ENCODE measurements around the gene SPANXN4. TPM values are rescaled to one million over a fixed set of nuclear protein-coding genes. Genes with fewer than 3 reads are reported as not detected.

SPANXN4 gene
- total and polyA plus RNA-seq, 2 donors (not counting 1 experiment from before 2014, with no cell fraction given): not detected

GRCh38 chrX:143017272-143017671 is 8.5 kb upstream of the SPANXN4 start:
- ChIA-PET POLR2A (no interaction called here), CTCF (no interaction called here)
- H3K9ac ChIP-seq (ENCODE audit: low read length): no peak overlapping the region
- no peak for ATAC-seq (ENCODE audit: low read depth)
- Mint-ChIP-seq H3K4me1 (no peaks in the 10 kb centered on the region), H3K4me3 (no peak overlapping the region), H3K9me3 (ENCODE audit: insufficient read depth) (peaks cover 4% of the 10 kb centered on the region), H3K27me3 (no peaks in the 10 kb centered on the region), H3K27ac (no peak overlapping the region)
- WGBS (ENCODE audit: insufficient coverage): no CpG with 5 or more reads among the region's 2 CpGs
- H3K4me2 ChIP-seq (replicated peaks; ENCODE audit: low read depth, low read length, poor library complexity, severe bottlenecking): no peak overlapping the region
- no peak overlapping the region for H2AFZ ChIP-seq (ENCODE audit: insufficient read depth, low read depth, low read length, poor library complexity, severe bottlenecking)
- no peaks in the 10 kb centered on the region for H3K9me3 ChIP-seq (ENCODE audit: control extremely low read depth in 1 of 3, control insufficient read depth in 2 of 3, insufficient read depth in 1 of 3, low read length in 2 of 3)
- no peaks in the 10 kb centered on the region for H4K20me1 ChIP-seq (ENCODE audit: control insufficient read depth, insufficient read depth, low read length, poor library complexity, severe bottlenecking)
- H3K4me3 ChIP-seq (ENCODE audit: control extremely low read depth in 1 of 5, extremely low read depth in 1 of 5, insufficient read depth in 1 of 5, low read depth in 2 of 5, low read length in 4 of 5): no peak overlapping the region
- intact Hi-C loops (cut with micrococcal nuclease): no loop called here
- DNase-seq: no peak
- no peaks in the 10 kb centered on the region for H3K36me3 ChIP-seq (replicated peaks in 1 of 2; ENCODE audit: control extremely low read depth in 1 of 2, control insufficient read depth in 1 of 2, extremely low read depth in 1 of 2, insufficient read depth in 2 of 2, low read length in 1 of 2)
- H3K79me2 ChIP-seq (ENCODE audit: control insufficient read depth, insufficient read depth, low read length): no peaks in the 10 kb centered on the region
- H3K4me1 ChIP-seq (ENCODE audit: control insufficient read depth in 2 of 2, insufficient read depth in 2 of 2, low read length in 2 of 2): no peaks in the 10 kb centered on the region
- H3K27ac ChIP-seq (ENCODE audit: low read length in 2 of 2): no peak overlapping the region
- no peak for TF ChIP-seq EZH2 (IDR thresholded peaks at IDR 0.05; ENCODE audit: borderline replicate concordance, insufficient read depth, low read depth, low read length, poor library complexity, severe bottlenecking)
- no peaks in the 10 kb centered on the region for H3K27me3 ChIP-seq (replicated peaks in 1 of 4; ENCODE audit: control extremely low read depth in 1 of 4, control insufficient read depth in 3 of 4, insufficient read depth in 4 of 4, low read length in 3 of 4)

GRCh38 chrX:143027275-143027674 is 1.5 kb downstream of the SPANXN4 start:
- Mint-ChIP-seq H3K27me3 (no peaks in the 10 kb centered on the region), H3K9me3 (ENCODE audit: insufficient read depth) (no peaks in the 10 kb centered on the region), H3K4me3 (no peak overlapping the region), H3K27ac (no peak overlapping the region), H3K4me1 (no peaks in the 10 kb centered on the region)
- Histone ChIP-seq H3K9ac (ENCODE audit: low read length) (no peak overlapping the region), H3K79me2 (ENCODE audit: control insufficient read depth, insufficient read depth, low read length) (no peaks in the 10 kb centered on the region), H3K27me3 (replicated peaks in 1 of 4; ENCODE audit: control extremely low read depth in 1 of 4, control insufficient read depth in 3 of 4, insufficient read depth in 4 of 4, low read length in 3 of 4) (no peaks in the 10 kb centered on the region), H3K27ac (ENCODE audit: low read length in 2 of 2) (no peak overlapping the region), H3K4me3 (ENCODE audit: control extremely low read depth in 1 of 5, extremely low read depth in 1 of 5, insufficient read depth in 1 of 5, low read depth in 2 of 5, low read length in 4 of 5) (no peak overlapping the region), H3K4me2 (replicated peaks; ENCODE audit: low read depth, low read length, poor library complexity, severe bottlenecking) (no peak overlapping the region), H2AFZ (ENCODE audit: insufficient read depth, low read depth, low read length, poor library complexity, severe bottlenecking) (no peak overlapping the region), H3K4me1 (ENCODE audit: control insufficient read depth in 2 of 2, insufficient read depth in 2 of 2, low read length in 2 of 2) (no peaks in the 10 kb centered on the region), H4K20me1 (ENCODE audit: control insufficient read depth, insufficient read depth, low read length, poor library complexity, severe bottlenecking) (no peaks in the 10 kb centered on the region), H3K9me3 (ENCODE audit: control extremely low read depth in 1 of 3, control insufficient read depth in 2 of 3, insufficient read depth in 1 of 3, low read length in 2 of 3) (no peaks in the 10 kb centered on the region), H3K36me3 (replicated peaks in 1 of 2; ENCODE audit: control extremely low read depth in 1 of 2, control insufficient read depth in 1 of 2, extremely low read depth in 1 of 2, insufficient read depth in 2 of 2, low read length in 1 of 2) (no peaks in the 10 kb centered on the region)
- ChIA-PET CTCF (no interaction called here), POLR2A (no interaction called here)
- WGBS (ENCODE audit: insufficient coverage): 72% methylated on average over 6 of the region's 6 CpGs
- DNase-seq (no peak), ATAC-seq (ENCODE audit: low read depth) (no peak)
- TF ChIP-seq EZH2 (IDR thresholded peaks at IDR 0.05; ENCODE audit: borderline replicate concordance, insufficient read depth, low read depth, low read length, poor library complexity, severe bottlenecking): no peak
- no peak for TF ChIP-seq CTCF (IDR thresholded peaks at IDR 0.05)
- intact Hi-C loops (cut with micrococcal nuclease): no loop called here
